ENCODE data around the gene RNASE11.
"Not testable (repeated sequence)": the region's sequence is repeated elsewhere in the genome, so short reads cannot be mapped to it uniquely, and the experiment has no call there.

RNASE11 gene

GRCh38 chr14:20613094-20614037 lies 25.6 kb upstream of the RNASE11 start:
- peak; percentile 99 for DNase-seq

- DNase-seq: no peak
Observed at GRCh38 chr14:20612403-20612802, 24.6 kb upstream of the RNASE11 start.

GRCh38 chr14:20611277-20611676 lies 23.5 kb upstream of the RNASE11 start:
- DNase-seq: no peak

GRCh38 chr14:20610002-20610765 lies 22.4 kb upstream of the RNASE11 start:
- peak; percentile 85 for DNase-seq

- DNase-seq: peak; percentile 76
Observed at GRCh38 chr14:20609215-20610001, 21.6 kb upstream of the RNASE11 start.

GRCh38 chr14:20608383-20609110 lies 20.7 kb upstream of the RNASE11 start:
- DNase-seq: peak; percentile 61

GRCh38 chr14:20607617-20608016 lies 19.8 kb upstream of the RNASE11 start:
- no peak for DNase-seq

GRCh38 chr14:20606902-20607242 lies 19.1 kb upstream of the RNASE11 start:
- no peak for DNase-seq

- DNase-seq: no peak
Observed at GRCh38 chr14:20606190-20606901, 18.5 kb upstream of the RNASE11 start.

- peak; percentile 87 for DNase-seq
Observed at GRCh38 chr14:20603813-20604690, 16.3 kb upstream of the RNASE11 start.

GRCh38 chr14:20602583-20602982 lies 14.8 kb upstream of the RNASE11 start:
- DNase-seq: no peak

GRCh38 chr14:20601522-20601921 lies 13.7 kb upstream of the RNASE11 start:
- DNase-seq: no peak

GRCh38 chr14:20597108-20597507 lies 9.3 kb upstream of the RNASE11 start:
- no peak for DNase-seq

GRCh38 chr14:20595726-20596125 lies 7.9 kb upstream of the RNASE11 start:
- not testable (repeated sequence) for DNase-seq

- DNase-seq: no peak
Observed at GRCh38 chr14:20592574-20592973, 4.8 kb upstream of the RNASE11 start.

- no peak for DNase-seq
Observed at GRCh38 chr14:20591235-20591634, 3.4 kb upstream of the RNASE11 start, which contains the start of gene RNASE12. Gene RNASE12, minus strand, starts transcription at chr14:20591376. Its CDS starts 653 bp downstream, at chr14:20590723.

GRCh38 chr14:20583908-20584307 lies 3.9 kb downstream of the RNASE11 start:
- no peak for DNase-seq

- no peak for DNase-seq
Observed at GRCh38 chr14:20583142-20583541, 4.7 kb downstream of the RNASE11 start.

- DNase-seq: no peak
Observed at GRCh38 chr14:20580242-20580641, 7.6 kb downstream of the RNASE11 start.

GRCh38 chr14:20578784-20579502 lies 8.9 kb downstream of the RNASE11 start:
- no peak for DNase-seq

All from NCI-H524 treated with DMSO at 0.1 percent for 48 hours (cell line).